ENCODE data around the gene BANK1. TPM values are rescaled to one million over a fixed set of nuclear protein-coding genes. Genes with fewer than 3 reads are reported as not detected.

BANK1 gene
- polyA plus RNA-seq, 12 donors: 0.20 to 3.9 (median 0.52) TPM; not detected in 2

GRCh38 chr4:101813604-101814003 lies 23.1 kb downstream of the BANK1 start:
- DNase-seq: no peak

- no peak for DNase-seq
These were observed 27.8 kb downstream of the BANK1 start for GRCh38 chr4:101818362-101818761.

- no peak for DNase-seq
These were observed 33.3 kb downstream of the BANK1 start for GRCh38 chr4:101823864-101824263.

GRCh38 chr4:101824500-101824899 lies 34.0 kb downstream of the BANK1 start:
- no peak for DNase-seq

GRCh38 chr4:101825953-101826352 lies 35.4 kb downstream of the BANK1 start:
- DNase-seq: no peak

GRCh38 chr4:101831816-101832215 lies 41.3 kb downstream of the BANK1 start:
- DNase-seq: no peak

GRCh38 chr4:101833480-101833879 lies 43.0 kb downstream of the BANK1 start:
- DNase-seq: no peak

GRCh38 chr4:101835121-101835904 lies 44.8 kb downstream of the BANK1 start:
- peak; percentile 13 for DNase-seq

- DNase-seq: no peak
These were observed 52.5 kb downstream of the BANK1 start for GRCh38 chr4:101843054-101843453.

GRCh38 chr4:101846550-101846949 lies 56.0 kb downstream of the BANK1 start:
- no peak for DNase-seq

GRCh38 chr4:101850698-101851097 lies 60.2 kb downstream of the BANK1 start:
- no peak for DNase-seq

- no peak for DNase-seq
These were observed 61.1 kb downstream of the BANK1 start for GRCh38 chr4:101851672-101852071.

GRCh38 chr4:101853028-101853427 lies 62.5 kb downstream of the BANK1 start:
- no peak for DNase-seq

- DNase-seq: no peak
These were observed 63.2 kb downstream of the BANK1 start for GRCh38 chr4:101853691-101854090.

GRCh38 chr4:101855239-101855638 lies 64.7 kb downstream of the BANK1 start:
- no peak for DNase-seq

GRCh38 chr4:101856149-101856548 lies 65.6 kb downstream of the BANK1 start:
- DNase-seq: no peak

GRCh38 chr4:101857176-101857575 lies 66.6 kb downstream of the BANK1 start:
- DNase-seq: no peak

GRCh38 chr4:101858641-101859040 lies 68.1 kb downstream of the BANK1 start:
- no peak for DNase-seq

GRCh38 chr4:101862595-101862994 lies 72.1 kb downstream of the BANK1 start:
- no peak for DNase-seq

- no peak for DNase-seq
These were observed 74.1 kb downstream of the BANK1 start for GRCh38 chr4:101864660-101865059.

- no peak for DNase-seq
These were observed 75.1 kb downstream of the BANK1 start for GRCh38 chr4:101865501-101866062.

GRCh38 chr4:101870874-101871273 lies 80.3 kb downstream of the BANK1 start:
- no peak for DNase-seq

GRCh38 chr4:101871962-101872676 lies 81.6 kb downstream of the BANK1 start:
- no peak for DNase-seq
